ENCODE measurements around the gene ACOXL. TPM values are rescaled to one million over a fixed set of nuclear protein-coding genes. Genes with fewer than 3 reads are reported as not detected.
A peak's percentile ranks its signal among the peaks of the same experiment; 100 is the strongest.

The ACOXL gene
- polyA plus RNA-seq, 3 donors = 0.35 TPM; not detected in 2

DNA sequence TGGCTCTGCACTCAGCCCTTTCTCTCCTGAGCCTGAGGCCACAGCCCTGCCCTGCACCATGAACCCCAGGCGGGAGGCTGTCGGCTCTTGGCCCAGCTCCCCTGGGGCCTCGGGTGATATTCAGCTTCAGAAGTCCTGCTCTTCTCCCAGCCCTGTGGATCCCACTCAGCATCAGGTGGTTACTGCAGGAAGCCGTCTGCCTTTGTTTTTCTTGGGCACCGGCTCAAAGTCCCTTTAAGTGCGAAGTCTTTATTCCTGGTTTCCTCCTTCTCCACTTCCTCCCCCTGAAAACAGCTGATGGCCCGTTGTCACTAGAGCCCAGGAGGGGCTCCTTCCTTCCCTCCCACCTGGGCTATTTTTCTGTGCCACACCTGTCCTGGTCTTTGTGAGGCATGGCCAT lies 226.8 kb downstream of the ACOXL start:
- peaks cover 0 to 6% (median 0%) of the 10 kb centered on the region in 7 donors for H3K9me3 Mint-ChIP-seq
- H2AFZ ChIP-seq (ENCODE audit: insufficient read depth, low read depth, low read length, poor library complexity, severe bottlenecking) = no peak overlapping the region
- no peaks in the 10 kb centered on the region for H3K9me3 ChIP-seq (replicated peaks in 1 of 2; ENCODE audit: control insufficient read depth in 1 of 2, insufficient read depth in 1 of 2, low read length in 2 of 2)
- WGBS (ENCODE audit: insufficient coverage) = 77% methylated on average over 7 of the region's 7 CpGs
- no peak for DNase-seq
- no peaks in the 10 kb centered on the region for H3K27me3 ChIP-seq (ENCODE audit: control insufficient read depth in 2 of 2, insufficient read depth in 2 of 2, low read length in 2 of 2)
- TF ChIP-seq, protein P1, sequence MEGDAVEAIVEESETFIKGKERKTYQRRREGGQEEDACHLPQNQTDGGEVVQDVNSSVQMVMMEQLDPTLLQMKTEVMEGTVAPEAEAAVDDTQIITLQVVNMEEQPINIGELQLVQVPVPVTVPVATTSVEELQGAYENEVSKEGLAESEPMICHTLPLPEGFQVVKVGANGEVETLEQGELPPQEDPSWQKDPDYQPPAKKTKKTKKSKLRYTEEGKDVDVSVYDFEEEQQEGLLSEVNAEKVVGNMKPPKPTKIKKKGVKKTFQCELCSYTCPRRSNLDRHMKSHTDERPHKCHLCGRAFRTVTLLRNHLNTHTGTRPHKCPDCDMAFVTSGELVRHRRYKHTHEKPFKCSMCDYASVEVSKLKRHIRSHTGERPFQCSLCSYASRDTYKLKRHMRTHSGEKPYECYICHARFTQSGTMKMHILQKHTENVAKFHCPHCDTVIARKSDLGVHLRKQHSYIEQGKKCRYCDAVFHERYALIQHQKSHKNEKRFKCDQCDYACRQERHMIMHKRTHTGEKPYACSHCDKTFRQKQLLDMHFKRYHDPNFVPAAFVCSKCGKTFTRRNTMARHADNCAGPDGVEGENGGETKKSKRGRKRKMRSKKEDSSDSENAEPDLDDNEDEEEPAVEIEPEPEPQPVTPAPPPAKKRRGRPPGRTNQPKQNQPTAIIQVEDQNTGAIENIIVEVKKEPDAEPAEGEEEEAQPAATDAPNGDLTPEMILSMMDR (IDR thresholded peaks at IDR 0.05) = no peak
- no peaks in the 10 kb centered on the region for H3K36me3 Mint-ChIP-seq
- H3K79me2 ChIP-seq (ENCODE audit: insufficient read depth, low read length) = no peaks in the 10 kb centered on the region
- no peak overlapping the region for H3K9ac ChIP-seq (ENCODE audit: insufficient read depth, low read length, poor library complexity, severe bottlenecking)
- peaks cover under 1 to 3% (median 2%) of the 10 kb centered on the region in 3 donors for H3K27me3 Mint-ChIP-seq (ENCODE audit: low read depth in 3 of 3)
- no peak overlapping the region for H3K4me2 ChIP-seq (replicated peaks; ENCODE audit: extremely low read depth, low read length, poor library complexity, severe bottlenecking)
- peaks cover 6% of the 10 kb centered on the region for H3K4me1 Mint-ChIP-seq
- no peak overlapping the region for H3K27ac Mint-ChIP-seq
- H3K27ac ChIP-seq (ENCODE audit: low read depth in 1 of 2, low read length in 2 of 2) = no peak overlapping the region
- H3K4me3 Mint-ChIP-seq = no peak overlapping the region
- intact Hi-C loops (cut with micrococcal nuclease) = no loop called here
- no peaks in the 10 kb centered on the region for H3K4me1 ChIP-seq (ENCODE audit: control insufficient read depth in 1 of 2, insufficient read depth in 2 of 2, low read length in 2 of 2)
- no peaks in the 10 kb centered on the region for H3K36me3 ChIP-seq (replicated peaks in 1 of 2; ENCODE audit: control insufficient read depth in 1 of 2, insufficient read depth in 2 of 2, low read length in 2 of 2)
- no peaks in the 10 kb centered on the region for H4K20me1 ChIP-seq (ENCODE audit: insufficient read depth, low read length)
- no peak overlapping the region for H3K4me3 ChIP-seq (replicated peaks in 1 of 3; ENCODE audit: low read depth in 2 of 3, low read length in 3 of 3)

- WGBS (ENCODE audit: insufficient coverage) = 86% methylated on average over 8 of the region's 10 CpGs
- intact Hi-C loops (cut with micrococcal nuclease) = loop anchor here in 1 of 2 donors (5.0 kb wide), 1 partner anchor 42 kb away; no protein-coding TSS in a partner anchor
Measured at GRCh38 chr2:110960281-110960680, 227.9 kb downstream of the ACOXL start.

More at GRCh38 chr2:110960281-110960680, 227.9 kb downstream of the ACOXL start:
- H3K9me3 ChIP-seq (replicated peaks in 1 of 2; ENCODE audit: control insufficient read depth in 1 of 2, insufficient read depth in 1 of 2, low read length in 2 of 2) = no peaks in the 10 kb centered on the region
- H3K79me2 ChIP-seq (ENCODE audit: insufficient read depth, low read length) = no peaks in the 10 kb centered on the region
- H3K9me3 Mint-ChIP-seq = peaks cover 0 to 4% (median 0%) of the 10 kb centered on the region in 7 donors
- H3K4me3 Mint-ChIP-seq = no peak overlapping the region
- H3K9ac ChIP-seq (ENCODE audit: insufficient read depth, low read length, poor library complexity, severe bottlenecking) = no peak overlapping the region
- no peak overlapping the region for H3K4me2 ChIP-seq (replicated peaks; ENCODE audit: extremely low read depth, low read length, poor library complexity, severe bottlenecking)
- H3K27me3 ChIP-seq (ENCODE audit: control insufficient read depth in 2 of 2, insufficient read depth in 2 of 2, low read length in 2 of 2) = no peaks in the 10 kb centered on the region
- H3K4me3 ChIP-seq (replicated peaks in 1 of 3; ENCODE audit: low read depth in 2 of 3, low read length in 3 of 3) = no peak overlapping the region
- no peak overlapping the region for H3K27ac ChIP-seq (ENCODE audit: low read depth in 1 of 2, low read length in 2 of 2)
- peaks cover 0 to 3% (median 2%) of the 10 kb centered on the region in 3 donors for H3K27me3 Mint-ChIP-seq (ENCODE audit: low read depth in 3 of 3)
- TF ChIP-seq, protein P1 (IDR thresholded peaks at IDR 0.05) = no peak
- DNase-seq = no peak
- no peaks in the 10 kb centered on the region for H4K20me1 ChIP-seq (ENCODE audit: insufficient read depth, low read length)
- no peaks in the 10 kb centered on the region for H3K36me3 Mint-ChIP-seq
- H3K4me1 ChIP-seq (ENCODE audit: control insufficient read depth in 1 of 2, insufficient read depth in 2 of 2, low read length in 2 of 2) = no peaks in the 10 kb centered on the region
- H3K27ac Mint-ChIP-seq = peak overlapping the region in 2 of 7 donors; percentile 13 to 66
- H3K4me1 Mint-ChIP-seq = peaks cover 6% of the 10 kb centered on the region
- H3K36me3 ChIP-seq (replicated peaks in 1 of 2; ENCODE audit: control insufficient read depth in 1 of 2, insufficient read depth in 2 of 2, low read length in 2 of 2) = no peaks in the 10 kb centered on the region
- H2AFZ ChIP-seq (ENCODE audit: insufficient read depth, low read depth, low read length, poor library complexity, severe bottlenecking) = no peak overlapping the region
